GM21717 (cell line): ENCODE results near the gene APRT.

Experiments used
- ATAC-seq: cut with Tn5 transposase; IDR thresholded peaks from one replicate; pipeline ENCODE4 v1.9.1; 2021; ENCODE audit warnings: mild to moderate bottlenecking, moderate library complexity; ENCODE audit not compliant: unreplicated experiment

The APRT gene

DNA sequence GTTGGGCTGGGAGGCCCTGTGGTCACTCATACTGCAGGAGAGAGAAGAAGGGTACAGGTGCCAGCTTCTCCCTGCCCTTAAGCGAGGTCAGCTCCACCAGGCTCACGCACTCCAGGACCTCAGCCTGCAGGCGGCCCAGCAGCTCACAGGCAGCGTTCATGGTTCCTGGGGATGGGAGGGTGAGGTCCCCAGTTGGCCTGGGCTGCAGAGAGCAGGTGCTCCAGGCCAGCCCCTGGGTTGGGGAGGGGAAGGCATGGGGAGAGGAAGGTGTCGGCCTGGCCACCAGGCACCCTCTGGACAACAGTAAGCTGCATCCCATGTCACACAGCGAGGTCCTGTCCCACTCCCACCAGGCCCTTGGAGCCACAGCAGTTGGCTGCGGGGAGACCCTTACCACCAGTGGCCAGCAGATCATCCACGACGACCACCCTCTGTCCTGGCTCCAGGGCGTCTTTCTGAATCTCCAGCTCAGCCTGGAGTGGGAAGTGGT lies 2.0 kb downstream of the APRT start:
- ATAC-seq: no peak

DNA sequence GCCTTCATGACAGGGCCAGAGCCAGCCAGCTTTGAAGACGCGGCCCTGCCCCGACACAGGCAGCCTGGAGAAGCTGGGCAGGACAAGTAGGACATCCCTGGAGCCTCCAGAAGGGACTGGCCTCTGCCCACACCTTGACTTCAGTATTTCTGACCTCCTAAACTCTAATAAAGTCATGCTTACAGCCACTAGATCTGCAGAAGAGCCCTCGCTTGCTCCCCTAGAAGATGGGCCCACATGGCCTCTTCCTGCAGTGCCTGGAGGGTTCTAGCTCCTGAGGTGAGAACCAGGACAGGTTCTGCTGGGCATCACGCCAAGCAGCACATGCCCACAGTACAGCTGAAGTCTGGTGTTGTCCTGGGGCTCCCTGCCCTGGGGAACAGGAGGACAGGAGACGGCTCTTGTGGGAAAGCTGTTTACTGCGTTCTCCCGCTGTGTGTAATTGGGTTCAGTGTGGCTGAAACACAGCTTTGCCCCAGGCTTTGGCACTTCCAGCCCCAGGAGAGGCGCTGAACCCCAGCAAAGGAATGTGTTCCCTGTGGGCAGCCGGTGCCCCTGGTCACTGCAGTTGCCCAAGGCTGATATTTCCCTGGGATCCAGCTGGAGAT lies 2.6 kb downstream of the APRT start:
- no peak for ATAC-seq

DNA sequence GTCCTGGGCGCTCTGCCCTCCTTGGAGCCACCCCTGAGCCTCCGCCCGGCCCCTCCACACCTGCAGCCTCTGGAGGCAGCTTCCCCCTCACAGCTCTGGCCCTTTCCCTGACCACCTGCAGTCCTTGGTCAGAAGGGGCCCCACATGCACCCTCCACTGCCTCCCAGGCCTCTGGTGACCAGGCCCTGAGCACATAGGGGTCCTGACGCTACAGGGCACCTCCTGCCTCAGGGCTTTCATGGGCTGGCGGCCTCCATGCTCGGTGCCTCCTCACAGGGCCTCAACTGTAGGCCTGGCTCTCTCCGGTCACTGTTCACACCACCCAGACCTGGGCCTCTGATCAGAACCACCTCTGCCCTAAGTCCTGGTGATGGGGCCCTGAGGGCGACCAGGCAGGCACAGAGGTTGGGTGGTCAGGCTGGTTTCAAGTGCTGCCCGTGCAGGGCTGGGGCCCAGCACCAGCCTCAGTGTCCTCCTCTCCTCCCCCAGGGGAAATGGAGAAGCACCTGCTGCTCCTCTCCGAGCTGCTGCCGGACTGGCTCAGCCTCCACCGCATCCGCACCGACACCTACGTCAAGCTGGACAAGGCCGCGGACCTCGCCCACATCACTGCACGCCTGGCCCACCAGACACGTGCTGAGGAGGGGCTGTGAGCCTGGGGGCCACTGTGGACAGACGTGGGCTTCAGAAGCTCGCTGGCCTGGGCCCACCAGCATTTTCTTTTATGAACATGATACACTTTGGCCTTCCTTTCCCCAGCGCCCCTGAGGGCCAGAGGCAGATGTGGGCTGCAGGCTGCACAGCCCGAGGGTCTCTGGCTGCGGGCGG lies 3.9 kb downstream of the APRT start:
- no peak for ATAC-seq

DNA sequence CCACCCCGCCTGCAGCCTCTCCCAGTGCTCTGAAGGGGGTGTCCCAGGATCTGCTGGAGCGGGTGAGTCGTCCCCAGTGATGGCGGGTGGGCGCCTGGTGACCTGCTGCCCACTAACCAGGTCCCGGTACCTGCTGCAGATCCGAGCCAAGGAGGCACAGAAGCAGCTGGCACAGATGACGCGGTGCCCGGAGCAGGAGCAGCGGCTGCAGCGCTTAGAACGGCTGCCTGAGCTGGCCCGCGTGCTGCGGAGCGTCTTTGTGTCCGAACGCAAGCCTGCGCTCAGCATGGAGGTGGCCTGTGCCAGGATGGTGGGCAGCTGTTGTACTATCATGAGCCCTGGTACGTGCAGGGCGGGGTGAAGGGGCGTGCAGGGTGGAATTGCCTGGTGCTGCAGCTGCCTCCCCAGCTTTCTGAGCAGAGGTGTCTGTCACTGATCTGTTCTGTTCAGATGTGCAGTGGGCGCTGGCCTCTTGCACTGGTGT lies 4.5 kb downstream of the APRT start:
- no peak for ATAC-seq

DNA sequence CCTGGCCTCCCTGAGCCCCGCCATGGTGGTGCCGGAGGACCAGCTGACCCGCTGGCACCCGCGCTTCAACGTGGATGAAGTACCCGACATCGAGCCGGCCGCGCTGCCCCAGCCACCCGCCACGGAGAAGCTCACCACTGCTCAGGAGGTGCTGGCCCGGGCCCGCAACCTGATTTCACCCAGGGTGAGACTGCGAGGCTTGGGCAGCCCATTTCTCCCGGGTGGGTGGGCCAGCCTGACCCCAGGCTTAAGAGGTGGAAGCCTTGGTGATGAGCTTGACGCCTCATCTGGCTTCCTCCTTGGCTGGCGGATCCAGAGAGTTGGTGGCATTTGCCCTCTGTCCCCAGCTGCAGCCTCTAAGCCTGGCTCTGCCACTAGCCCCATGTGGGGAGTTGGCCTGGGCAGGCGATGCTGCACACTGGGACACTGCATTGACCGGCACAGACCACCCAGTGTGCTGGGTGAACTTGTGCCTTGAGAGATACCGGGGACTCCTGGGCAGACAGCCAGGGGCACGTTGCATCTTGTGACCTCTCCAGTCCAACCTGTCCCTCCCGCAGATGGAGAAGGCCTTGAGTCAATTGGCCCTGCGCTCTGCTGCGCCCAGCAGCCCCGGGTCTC lies 5.1 kb downstream of the APRT start:
- no peak for ATAC-seq

DNA sequence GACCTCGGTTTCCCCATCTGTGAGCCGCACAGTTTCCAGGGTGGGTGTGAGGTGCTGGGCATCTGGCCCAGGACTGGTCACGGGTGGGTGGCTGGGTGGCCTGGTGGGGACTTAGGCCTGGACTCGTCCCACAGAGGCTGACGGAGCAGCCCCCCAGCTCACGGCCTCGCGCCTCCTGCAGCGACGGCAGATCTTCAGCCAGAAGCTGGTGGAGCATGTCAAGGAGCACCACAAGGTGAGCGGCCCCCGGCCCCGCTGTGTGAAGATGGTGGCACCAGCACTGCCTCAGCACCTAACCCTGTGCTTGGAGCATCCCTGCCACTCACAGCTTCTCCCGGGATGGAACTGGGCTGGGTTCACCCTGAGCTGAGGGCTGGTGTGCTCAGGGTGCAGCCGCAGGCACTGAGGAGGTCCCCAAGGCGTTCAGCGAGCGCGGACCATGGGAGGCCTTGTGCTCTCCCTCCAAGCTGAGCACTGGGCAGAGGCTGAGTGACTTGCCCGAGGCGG lies 5.8 kb downstream of the APRT start:
- ATAC-seq: no peak

DNA sequence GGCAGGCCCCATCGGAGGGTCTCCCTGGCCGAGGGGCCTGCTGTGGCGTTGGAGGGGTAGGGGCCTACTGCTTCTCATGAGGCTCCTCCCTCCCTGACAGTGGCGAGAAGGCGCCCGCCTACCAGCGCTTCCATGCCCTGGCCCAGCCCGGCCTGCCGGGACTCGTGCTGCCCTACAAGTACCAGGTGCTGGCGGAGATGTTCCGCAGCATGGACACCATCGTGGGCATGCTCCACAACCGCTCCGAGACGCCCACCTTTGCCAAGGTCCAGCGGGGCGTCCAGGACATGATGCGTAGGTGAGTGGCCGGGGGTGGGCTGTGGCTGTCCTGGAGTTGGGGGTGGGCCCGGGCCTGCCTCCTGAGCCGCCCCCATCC lies 6.4 kb downstream of the APRT start:
- no peak for ATAC-seq

DNA sequence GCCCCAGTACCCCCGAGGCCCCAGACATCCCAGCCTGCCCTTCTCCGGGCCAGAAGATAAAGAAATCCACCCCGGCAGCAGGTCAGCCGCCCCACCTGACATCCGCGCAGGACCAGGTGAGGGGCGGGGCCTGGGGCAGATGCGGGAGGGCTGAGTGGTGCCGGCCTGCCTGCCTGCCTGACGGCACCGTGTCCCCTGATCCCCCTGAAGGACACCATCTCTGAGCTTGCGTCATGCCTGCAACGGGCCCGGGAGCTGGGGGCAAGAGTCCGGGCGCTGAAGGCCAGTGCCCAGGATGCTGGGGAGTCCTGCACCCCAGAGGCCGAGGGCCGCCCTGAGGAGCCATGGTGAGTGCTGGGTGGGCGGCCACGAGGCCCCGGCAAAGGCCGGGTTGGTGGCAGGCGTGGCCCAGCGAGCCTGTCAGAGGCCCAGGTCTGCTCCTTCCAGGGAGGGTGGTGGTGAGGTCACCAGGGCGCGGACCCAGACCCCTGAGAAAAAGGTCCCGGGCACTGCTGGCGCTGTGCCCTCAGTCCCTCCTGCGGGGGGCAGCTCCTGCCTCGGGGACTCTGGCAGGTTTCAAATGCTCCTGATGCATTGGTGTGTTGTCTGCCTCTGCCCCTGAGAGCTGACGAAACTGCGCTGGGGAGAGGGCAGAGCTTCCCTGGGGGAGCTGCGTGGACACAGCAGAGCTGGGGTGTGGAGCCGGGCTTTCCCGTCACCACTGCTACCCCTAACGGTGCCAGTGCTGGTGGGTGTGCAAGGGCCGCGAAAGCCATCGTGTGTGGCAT lies 7.0 kb downstream of the APRT start:
- ATAC-seq: no peak

DNA sequence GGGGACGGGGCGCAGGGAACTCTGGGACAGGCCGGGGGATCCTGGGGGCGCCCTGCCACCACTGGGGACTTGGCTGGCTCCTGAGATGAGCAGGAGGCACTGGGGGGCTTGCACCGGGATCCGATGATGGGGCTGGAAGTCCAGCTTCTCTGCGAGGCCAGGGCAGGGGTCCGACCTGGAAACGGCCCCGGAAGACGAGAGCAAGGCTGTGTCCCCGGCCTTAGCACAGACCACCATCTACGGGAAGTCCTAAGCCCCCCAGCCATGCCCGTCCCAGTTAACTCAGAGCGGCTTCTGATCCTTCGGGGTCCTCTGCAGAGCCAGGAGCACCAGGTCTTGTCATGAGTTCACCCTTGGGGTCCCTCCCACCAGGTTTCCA lies 7.6 kb downstream of the APRT start:
- ATAC-seq: no peak

DNA sequence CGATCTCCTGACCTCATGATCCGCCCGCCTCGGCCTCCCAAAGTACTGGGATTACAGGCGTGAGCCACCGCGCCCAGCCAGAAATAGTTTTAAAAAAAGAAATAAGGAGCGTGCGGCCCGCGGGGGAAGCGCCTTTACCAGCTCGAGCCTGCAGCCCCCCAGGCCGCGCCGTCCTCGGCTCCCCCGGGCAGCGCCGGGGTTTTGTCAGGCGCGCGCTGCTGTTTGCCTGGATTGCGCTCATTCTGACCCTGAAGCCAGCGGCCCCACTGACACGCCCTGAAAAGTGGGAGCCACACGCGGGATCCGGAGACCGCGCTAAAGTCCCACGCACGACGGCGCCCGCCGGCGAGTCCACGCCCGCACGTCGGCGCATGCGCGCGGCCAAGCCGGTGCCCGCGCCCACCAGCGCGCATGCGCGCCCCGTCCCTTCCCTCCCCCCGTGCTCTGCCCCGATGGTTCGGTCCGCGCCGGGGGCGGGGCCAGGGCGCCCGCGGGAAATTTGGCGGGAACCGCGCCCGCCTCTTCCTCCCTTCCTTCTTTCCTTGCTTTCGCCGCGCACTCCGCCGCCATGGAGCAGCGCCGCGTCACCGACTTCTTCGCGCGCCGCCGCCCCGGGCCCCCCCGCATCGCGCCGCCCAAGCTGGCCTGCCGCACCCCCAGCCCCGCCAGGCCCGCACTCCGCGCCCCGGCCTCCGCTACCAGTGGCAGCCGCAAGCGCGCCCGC lies 8.3 kb downstream of the APRT start, which contains the start of gene CDT1:
TSS of gene CDT1 (plus strand) at position 526 of the 724 bp plus-strand sequence. CDS start at position 569, 43 bp downstream.
- peak; percentile 28 for ATAC-seq

DNA sequence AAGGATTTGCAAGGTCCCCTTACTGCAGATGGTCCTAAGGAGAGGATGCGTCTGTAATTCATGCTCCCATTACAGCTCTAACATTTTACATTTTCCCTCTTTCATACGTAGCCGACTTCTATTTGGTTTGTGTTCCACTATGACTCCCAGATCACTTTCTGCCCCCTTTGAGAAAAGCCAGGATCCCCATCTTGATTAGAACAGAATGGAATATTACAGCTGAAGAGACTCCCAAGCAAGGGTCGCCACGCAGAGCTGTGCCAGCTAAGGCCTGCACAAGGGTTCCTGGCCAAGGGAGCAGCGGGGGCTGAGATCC lies 11.5 kb downstream of the APRT start:
- no peak for ATAC-seq

DNA sequence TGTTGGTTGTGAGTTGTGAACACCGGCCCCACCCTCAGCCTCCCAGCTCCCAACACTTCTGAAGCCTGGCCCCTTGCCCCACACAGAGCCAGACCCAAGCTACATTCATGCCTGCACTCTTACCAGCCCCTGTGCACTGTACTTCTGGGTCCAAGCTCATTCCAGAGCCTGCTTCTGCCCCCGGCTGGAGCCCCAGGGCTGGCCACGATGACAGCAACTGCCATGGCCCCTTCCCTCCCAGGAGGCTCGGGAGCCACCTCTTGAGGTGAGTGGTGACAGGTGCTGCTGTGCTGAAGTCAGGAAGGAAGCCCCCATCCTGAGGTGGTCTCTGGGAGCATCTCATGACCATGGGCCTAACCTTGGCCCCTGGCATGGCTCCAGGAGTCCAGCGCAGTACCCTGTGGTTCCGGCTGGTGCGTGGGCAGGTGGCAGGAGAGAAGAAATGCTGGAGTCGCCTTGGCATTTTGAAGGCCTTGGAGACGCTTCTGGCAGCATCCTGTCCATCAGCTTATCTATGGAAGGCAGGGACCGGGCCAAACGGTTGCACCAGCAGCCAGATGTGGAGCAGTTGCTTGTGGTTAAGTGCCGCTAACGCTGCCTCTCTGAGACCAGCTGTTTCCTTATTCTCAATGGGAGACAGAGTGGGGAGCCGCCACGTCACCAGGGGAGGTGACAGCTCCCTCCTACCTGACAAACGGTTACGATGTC lies 12.0 kb downstream of the APRT start:
- ATAC-seq: no peak

DNA sequence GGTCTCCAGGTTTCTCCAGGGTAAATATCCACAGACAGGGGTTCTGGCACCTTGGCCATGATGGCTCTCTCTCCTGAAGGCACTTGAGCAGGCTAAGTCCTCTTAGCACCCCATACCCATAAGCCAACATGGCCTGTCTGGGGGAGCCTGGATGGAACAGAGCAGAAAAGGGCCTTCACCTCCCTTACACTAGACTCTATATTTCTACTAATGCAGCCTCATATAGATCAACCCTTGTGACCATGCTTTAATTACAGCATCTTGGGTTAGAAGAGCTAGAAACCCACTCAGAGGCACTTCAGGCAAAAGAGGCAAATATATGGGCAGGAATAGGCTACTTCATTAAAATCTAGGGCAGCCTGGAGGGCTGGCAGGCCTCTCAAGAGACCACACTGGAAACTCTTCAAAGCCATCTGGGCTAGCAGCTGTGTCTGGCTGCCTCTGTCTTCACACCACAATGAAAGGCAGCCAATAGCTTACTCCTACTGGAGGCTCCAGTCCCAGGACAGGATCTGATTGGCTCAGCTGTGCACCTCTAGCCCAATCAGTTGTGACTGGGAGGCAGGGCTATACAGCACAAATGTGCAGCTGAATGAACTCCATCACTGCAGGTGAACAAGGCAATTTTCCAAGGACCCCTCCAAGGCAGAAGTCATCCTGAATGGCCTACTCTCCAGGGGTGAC lies 12.8 kb downstream of the APRT start:
- no peak for ATAC-seq

DNA sequence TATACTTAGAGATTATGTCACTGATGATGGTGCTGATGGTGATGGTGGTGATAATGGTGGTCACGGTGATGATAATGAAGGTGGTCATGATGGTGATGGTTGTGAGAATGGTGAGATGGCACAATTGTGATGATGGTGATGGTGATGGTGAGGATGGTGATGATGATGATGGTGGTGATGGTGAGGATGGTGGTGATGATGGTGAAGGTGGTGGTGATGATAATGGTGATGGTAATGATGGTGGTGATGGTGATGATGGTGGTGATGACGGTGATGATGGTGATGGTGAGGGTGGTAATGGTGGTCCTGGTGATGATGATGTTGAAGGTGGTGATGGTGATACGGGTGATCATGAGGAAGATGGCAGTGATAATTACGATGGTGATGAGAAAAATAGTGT lies 13.7 kb downstream of the APRT start:
- no peak for ATAC-seq

DNA sequence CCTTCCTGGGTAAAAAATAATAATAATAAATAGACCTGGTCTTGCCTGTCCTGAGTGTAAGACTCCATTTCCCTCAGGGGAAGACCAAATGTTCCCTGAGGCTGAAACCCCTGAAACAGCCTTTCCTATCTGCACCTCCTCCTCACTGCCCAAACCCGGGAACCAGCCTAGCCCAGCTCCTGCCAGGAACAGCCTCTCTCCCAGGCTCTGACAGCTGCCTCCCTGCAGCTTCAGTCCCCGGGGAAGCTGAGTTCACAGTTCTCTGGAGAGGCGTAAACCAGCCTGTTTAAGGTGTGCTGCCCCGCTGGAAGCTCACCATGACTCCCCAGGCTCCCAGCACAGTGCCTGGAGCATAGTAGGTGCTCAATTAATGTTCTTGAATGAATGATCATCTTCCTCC lies 15.4 kb downstream of the APRT start:
- no peak for ATAC-seq

DNA sequence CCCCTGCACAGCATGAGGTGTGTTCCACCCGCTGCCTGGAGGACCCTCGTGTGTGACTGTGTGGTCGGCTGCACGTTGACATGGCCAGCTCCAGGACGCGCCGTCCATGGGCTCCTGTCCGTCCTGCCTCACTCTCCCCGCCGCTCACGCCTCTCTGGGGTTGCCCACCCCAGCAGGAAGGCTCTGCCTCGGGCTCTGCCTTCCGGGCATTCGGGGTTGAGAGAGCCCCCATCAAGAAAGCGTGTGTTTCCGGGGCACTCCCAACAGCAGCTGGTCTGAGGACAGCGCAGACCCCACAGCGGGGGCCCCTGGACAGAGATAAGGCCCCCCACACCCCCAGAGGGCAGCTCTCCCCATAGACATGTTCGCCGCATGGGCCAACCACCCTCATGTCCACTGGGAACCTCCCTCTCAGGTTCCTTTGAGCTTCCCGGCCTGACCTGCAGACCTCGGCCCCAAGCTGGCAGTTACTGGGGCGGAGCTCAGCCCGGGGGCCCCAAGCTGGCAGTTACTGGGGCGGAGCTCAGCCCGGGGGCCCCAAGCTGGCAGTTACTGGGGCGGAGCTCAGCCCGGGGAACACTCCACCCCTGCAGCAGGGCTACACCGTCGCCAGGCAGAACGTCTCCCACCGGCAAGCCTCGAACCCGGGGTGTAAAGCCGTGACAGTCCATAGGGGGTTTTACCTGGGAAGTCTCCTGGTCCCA lies 18.3 kb downstream of the APRT start:
- ATAC-seq: no peak

DNA sequence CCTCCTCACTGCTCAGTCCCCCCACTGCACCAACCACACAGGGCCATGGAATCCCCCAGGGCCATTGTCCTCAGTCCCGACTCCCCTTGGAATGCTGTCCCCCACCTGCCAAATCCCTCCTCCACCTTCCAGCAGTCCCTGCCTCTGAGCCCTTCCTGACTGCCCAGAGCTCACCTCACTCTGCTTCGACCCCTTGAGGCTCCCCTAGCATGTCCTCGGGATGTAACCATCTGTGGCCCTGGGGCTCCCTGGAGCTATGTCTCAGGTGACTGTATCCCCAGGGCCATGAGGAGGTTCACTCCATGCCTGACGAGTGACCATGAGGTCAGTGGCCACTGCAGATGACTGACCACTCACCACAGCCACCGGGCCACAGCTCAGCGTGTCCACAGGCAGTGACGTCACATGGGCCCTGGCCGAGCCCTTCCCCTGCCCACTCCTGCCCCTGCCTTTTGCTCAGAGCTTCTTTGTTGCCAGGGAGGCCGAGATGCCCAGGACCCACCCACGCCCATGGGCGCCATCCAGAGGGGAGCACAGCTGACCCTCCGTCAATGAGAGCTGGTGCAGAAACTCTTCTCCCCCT lies 19.0 kb downstream of the APRT start:
- no peak for ATAC-seq

DNA sequence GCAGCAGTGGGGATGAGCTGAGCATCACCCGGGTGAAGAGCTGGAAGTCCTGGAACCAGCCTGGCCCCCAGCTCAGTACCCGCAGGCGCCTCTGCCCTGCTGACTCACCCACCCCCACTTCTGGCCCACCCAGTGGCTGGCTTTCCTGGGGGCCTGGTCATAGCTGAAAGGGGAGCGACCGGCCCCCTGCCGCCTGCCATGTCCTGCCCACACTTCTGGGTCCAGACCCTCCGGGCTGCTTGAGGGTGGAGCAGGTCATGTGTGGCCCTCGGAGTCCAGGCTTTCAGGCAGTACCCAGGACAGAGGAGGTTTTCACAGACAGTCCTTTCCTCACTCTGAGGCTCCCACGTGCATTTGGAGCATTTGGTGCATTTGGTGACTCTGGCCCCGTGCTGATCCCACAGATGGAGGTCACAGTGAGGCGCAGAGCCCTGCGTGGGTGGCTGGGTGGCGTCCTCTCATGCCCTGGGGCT lies 19.6 kb downstream of the APRT start:
- no peak for ATAC-seq
